HG03469 (cell line): ENCODE results near the gene LRBA.

ENCODE experiments used
- ATAC-seq: cut with Tn5 transposase; IDR thresholded peaks from one replicate; pipeline ENCODE4 v1.9.1; 2021; ENCODE audit warnings: mild to moderate bottlenecking, moderate library complexity, moderate number of reproducible peaks; ENCODE audit not compliant: unreplicated experiment

Gene LRBA

DNA sequence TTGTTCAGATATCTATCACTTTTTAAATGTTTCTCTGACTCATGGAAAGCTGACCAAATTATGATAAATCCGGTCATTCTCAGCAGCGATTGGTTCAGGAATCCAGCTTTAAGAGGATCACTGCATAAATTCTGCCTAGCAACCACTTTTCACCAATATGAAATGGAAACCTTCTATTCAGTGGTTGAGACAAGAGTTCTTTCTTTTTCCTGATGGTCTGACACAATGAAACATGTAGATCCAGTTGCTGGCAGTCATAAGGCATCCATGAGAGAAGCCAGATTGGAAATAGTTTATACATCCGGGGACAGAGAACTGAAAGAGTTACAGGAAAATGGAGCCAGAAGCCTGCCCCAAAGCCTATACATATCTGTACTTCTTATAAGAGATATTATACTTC is 406.0 kb downstream of the LRBA start:
- no peak for ATAC-seq

DNA sequence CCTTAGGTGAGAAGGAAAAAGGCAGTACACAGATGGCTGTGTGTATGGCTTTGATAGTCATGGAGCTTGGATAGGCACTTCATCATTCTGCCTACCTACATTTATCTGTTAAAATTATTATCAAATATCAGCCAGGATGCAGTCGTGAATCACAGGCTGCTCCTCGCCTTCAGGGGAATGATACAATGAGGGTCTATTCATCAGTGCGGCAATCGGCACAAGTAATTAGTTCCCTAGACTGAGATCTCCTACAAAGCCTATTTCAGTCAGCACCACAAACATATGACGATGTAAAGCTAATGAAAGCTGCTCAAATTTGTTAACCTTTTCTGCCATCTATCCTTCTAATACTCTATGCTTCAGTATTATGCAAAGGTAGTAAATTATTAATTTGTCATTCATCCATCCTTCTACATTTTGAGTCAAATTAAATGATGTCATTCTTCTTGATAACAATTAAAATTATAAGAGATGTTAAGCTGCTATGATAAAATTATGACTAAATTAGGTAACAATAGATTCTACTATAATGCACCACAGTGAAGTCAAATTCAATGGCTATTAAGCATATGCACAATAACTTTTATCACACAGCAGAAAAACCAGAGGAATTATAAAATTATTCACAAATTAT is 414.2 kb downstream of the LRBA start:
- no peak for ATAC-seq

DNA sequence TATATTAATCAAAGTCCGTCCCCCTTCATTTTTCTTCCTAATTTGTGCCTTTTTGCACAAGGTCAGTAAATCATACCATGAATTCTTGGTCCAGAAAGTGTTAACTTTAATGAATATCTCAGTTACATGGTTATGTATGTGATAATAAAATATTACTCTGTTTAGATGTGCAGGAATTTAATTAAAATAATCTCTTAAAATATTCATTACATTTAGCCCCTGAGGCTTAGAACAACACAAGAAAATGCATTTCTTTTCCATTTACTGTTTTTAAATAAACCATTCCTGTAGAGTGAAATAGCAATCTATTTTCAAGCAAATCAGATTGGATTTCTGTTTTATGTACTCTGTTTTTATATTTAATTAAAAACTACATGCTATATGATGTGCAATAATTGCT is 415.5 kb downstream of the LRBA start:
- ATAC-seq, result no peak

DNA sequence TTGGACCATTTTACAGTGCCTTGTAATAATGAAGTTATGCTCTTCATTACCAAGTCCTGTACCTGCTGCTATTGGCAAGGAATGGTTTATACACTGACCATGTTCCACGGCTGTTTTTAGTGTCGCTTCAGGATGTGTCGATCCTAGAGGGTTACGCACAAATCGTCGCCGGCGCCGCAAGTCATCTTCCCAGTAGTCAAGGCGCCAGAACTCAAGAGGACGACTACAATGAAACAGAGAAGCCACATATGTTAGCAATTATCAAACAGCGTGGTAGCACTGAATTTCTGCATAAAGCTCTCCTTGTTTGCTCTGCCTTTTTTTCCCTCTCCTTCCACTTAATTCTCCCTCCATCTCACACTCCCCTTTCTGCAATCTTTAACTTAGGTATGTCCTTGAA is 416.2 kb downstream of the LRBA start:
- ATAC-seq, result no peak

DNA sequence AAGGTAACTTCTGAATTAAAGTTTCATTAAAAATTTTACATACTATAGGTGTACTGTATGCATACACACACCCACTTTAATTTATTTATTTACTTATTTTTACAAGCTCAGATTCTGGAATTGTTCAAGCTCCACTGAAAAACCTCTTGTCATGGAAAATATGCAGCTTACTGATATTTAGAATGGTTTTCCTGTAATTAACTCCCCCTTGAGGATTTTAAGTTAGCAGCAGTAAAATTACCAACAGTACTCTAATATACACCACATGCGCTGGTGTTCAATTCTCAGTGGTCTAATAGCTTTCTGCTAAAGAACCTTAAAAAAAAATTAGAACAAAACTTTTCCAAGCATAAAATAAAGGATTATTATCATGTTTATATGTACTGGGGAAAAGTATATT is 421.1 kb downstream of the LRBA start:
- no peak for ATAC-seq

DNA sequence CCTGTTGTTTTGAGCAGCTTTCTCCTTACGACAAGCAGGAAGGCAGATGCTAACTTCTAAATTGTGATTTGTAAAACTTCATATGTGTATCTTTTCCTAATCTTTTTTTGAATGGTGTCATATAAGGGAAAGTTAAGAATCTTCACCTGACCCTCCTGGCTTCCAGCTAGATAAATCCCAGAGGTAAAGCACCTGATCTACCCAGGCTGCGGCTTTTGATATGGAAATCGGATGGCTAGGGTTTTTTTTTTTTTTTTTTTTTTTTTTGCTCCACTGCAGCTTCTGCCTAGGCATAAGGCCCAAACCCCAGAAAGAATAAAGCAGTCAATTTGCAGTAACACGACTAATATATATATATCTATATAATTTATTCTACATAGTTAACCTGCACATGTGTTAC is 423.2 kb downstream of the LRBA start:
- no peak for ATAC-seq

DNA sequence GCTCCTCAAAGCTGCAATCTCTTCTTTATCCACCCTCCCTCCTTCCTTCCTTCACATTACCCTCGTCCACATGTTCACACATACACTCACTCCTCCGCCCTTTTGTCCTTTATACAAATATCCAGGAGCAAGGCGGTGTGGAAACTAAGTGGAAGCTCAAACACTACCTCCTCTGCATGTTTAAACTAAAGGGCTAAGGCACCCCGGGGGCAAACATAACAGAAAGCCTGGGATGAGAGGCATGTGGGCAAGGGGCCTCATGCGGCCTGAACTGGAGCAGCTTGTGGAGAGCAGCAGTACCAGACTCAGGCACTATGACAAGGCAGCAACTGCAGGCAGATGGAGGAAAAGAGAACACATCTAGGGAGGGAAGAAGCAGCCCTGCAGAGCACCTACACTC is 423.7 kb downstream of the LRBA start:
- no peak for ATAC-seq

DNA sequence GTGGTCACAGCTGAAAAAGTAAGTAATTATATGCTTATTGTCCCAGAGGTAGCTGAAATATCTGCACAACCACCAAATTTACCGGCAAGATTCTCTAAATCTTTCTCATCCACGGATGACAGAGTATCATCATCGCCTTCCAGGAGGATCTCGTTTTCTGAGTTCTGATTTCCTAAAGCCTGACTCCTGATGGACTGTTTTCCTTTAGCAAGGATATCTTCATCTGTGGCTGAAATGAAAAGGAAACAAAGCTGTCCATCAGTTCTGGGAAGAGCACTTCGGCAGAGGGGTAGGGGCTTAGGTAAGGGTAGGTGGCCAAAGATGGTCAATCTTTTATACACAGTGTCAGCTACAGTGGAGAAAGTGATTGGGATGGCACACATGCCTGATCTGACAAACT is 424.5 kb downstream of the LRBA start:
- ATAC-seq, result no peak

DNA sequence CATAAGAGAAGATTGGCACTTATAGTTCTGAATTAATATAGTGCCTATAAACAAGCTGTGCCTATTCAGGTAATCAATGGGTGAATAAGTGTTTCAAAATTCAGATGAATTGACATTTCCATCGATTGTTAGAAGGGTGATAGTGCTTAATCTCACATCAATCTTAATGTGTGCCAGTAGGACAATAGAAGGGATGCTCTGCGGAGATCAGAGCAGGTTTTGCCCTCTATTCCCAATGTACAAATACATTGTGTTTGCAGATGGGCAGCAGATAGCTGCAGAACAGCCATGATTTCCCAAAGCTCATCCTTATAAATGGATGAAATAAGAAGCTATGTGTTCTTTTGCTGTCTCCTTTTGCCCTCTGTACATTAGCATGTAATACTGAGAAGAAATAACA is 425.9 kb downstream of the LRBA start:
- ATAC-seq, result no peak

DNA sequence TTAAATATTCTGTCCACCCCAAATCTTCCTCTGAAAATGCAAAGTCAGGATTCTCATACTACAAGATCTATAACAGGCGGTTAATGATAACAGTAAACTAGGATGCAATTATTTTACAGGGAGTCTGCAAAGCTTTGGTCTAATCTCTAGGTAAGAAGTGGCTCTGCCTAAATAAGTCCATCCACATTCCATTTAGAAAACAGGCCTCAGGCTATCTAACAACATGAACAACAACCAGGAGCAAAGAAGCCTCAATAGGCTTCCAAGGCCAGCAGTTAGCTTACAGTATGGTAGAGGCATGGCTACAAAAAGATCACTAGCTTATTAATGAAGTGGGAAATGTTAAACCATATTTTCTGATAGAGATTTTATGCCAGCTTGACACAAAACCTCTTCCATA is 426.8 kb downstream of the LRBA start:
- no peak for ATAC-seq

DNA sequence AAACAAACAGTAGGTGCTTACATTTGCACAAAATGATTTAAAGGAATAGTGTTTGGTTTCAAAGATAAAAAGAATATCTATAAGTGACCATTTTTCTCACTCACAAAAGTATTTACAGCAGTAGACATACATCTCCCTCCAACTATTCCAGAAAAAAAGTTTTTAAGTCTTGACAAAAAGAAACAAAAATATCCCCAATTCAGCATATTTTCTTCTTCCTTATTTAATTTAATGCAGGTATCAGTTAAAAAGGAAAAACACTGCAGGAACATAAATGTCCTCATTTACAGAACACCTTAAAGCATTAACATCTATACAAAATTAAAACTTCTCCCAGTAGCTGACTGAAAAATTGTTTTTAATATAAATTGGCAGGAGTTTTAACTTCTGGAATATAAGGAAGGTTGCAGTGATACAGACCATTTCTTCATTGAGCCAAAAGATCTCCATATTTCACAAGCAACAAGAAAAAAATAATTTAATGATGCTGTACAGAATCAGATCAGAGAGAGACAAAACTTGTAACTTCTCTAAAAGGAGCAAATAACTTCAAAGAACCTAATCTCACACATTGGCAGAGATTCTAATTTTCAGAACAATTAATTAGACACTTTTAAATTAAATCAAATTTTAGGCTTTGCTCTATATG is 428.8 kb downstream of the LRBA start:
- no peak for ATAC-seq

DNA sequence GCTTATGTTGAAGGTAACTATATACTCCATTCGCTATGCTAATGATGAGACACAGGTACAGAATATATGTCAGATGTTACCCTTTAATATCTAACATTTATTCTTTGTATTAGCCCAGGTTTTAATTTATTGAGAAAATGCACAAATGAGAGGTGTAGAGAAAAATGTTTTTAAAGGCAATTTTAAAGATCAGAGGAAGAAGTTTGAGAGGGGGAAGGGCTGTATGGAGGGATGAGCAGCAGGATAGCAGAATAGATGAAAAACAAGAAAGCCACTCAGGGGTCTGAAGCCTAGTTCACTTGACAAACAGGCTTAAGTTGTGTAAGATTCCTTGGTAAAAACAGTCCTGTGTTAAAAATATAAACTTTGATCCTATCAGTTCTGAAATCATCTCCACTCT is 429.5 kb downstream of the LRBA start:
- no peak for ATAC-seq

DNA sequence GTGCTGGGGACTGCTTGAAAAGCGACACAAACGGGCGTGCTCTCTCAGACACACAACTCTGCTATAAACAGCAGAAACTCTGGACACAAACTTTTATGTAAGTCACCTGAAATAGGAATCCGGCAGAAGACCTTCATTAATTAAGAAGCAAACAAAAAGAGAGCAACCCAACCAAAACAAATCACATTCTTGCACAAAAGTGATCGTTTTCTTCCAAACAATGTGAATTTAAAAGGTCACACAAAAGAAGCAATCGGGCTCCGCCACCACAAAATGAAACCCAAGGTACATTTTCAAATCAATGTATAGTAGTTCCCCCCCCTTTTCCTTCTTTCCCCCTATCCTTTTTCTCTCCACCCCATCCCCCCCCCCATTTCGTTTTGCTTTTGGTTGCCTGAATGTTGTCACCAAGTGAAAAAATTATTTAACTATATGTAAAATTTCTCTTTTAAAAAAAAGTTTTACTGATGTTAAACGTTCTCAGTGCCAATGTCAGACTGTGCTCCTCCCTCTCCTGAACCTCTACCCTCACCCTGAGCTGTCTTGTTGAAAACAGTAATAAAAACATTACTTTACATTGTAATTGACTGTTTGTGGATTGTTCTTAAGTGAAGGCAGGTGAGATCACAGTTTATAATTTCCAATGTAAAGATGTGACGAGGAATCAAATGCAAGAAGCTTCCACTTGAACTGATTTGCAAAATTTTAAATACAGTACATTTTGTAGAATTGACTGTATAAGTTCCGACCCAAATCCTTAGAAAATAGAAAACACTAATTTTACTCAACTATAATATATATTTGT is 430.8 kb downstream of the LRBA start:
- no peak for ATAC-seq

DNA sequence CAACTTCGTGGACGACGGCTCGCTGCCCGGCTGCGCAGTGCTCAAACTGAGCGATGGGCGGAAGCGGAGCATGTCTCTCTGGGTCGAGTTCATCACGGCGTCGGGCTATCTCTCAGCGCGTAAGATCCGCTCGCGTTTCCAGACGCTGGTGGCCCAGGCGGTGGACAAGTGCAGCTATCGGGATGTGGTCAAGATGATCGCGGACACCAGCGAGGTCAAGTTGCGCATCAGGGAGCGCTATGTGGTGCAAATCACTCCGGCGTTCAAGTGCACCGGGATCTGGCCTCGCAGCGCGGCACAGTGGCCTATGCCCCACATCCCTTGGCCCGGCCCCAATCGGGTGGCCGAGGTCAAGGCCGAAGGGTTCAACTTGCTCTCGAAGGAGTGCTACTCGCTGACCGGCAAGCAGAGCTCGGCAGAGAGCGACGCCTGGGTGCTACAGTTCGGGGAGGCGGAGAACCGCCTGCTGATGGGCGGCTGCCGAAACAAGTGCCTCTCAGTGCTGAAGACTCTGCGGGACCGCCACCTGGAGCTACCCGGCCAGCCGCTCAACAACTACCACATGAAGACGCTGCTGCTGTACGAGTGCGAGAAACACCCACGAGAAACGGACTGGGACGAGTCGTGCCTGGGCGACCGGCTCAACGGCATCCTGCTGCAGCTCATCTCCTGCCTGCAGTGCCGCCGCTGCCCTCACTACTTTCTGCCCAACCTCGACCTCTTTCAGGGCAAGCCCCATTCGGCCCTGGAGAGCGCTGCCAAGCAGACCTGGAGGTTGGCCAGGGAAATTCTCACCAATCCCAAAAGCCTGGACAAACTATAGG is 431.6 kb downstream of the LRBA start:
- ATAC-seq, result no peak

DNA sequence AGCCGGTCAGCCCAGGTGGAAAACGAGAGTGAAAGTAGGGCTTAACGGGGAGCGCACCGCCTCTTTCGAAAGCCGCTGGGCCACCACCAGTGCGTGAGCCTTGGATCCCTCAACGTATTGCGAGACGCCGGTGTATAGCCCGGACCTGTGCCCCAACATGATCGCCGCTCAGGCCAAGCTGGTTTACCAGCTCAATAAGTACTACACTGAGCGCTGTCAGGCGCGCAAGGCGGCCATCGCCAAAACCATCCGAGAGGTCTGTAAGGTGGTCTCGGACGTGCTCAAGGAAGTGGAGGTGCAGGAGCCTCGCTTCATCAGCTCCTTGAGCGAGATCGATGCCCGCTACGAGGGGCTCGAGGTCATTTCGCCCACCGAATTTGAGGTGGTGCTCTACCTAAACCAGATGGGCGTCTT is 432.2 kb downstream of the LRBA start:
- ATAC-seq, result no peak

DNA sequence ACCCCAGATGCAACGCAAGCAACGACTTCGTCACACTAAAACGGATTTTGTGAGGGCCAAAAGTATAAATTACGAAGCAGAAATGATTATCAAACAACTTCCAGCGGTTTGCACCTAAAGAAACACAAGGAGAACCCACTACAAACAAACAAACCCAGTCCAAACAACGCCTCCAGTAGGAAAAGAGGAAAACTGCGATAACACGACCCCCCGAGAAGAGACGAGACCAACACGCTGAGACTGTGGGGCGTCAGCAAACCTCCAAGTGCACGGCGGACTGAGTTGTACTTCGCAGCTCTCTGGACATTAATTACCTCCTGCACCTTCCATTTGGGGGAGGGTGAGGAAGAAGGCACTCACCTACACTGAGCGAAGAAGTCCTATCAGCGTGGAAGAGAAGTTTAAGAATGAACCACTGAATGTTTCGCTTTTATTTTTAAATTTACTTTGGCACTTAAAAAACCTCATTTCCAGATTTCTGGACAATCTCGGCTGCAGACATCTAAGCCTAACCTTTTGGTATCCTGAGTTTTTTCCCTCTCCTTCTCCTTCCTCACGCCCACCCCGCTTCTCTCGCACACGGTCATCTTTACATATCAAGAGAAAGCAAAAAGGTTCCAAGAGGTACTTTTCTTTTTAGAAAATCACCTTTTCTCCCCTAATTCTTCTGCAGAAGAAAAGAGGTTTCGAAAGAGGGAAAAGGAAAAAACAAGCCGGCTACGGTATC is 432.8 kb downstream of the LRBA start, which contains the start of gene MAB21L2:
Gene MAB21L2 (plus strand): TSS at position 6 of the 727 bp plus-strand sequence. CDS start 879 bp downstream, outside the sequence.
- no peak for ATAC-seq

DNA sequence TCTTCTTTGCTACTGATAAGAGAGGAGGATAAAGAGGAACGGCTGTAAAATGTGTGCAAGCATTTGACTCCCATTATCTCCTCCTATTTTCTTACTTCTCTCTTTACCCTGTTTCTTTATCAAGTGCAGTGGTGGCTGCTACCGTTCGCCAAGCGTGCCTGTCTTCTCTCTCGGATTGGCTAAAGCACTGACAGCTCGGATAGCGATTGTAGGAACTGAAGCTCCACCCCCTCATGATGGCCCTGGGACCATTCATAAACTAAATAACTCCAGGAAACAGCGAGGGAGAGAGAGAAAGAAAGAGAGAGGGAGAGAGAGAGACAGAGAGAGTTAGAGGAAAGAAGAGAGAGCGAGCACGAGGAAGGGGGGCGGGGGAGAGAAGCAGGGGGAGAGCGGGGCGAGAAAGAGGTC is 433.4 kb downstream of the LRBA start:
- ATAC-seq, result no peak

DNA sequence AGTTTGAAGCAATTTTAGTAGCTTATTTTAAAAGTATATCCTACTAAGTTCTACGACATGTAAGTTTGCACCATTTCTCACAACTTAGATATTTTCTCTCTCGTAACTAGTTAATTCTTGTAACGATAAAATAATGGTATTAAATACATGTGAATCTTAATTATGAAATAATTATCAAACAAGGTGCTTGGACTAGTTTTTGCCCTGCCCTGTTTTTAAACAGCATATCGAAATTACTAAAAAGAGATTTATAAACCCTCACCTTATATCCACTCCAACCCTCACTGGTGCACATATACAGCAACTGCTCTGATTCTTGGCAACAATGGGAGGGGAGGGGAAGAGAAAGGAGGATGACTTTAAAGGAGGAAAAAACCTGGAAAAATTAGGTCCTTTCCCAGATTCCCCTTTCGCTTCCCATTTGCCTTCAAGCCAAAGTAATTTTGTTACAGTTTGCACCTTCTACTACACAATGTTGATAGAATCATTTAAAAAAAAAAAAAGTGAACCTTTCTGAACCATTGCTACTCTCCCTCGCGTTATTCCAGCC is 434.0 kb downstream of the LRBA start:
- ATAC-seq, result no peak

DNA sequence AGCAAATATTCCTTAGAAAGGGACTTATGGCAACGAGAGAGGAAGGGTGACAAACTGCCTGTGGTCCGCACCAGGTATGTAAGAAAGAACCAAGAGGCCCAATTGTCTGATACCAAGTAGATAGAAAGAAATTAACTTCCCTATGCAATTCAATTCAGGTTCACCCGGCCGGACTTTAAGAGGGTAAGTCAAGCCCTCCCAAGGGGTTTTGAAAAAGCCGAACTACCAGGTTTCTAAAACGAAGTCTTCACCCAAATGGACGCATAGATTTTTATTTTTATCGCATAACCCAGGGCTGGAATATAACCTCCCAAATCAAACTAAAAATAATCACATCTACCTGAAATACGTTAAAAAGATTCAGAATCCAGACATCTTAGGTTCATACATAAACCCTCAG is 434.8 kb downstream of the LRBA start:
- no peak for ATAC-seq

DNA sequence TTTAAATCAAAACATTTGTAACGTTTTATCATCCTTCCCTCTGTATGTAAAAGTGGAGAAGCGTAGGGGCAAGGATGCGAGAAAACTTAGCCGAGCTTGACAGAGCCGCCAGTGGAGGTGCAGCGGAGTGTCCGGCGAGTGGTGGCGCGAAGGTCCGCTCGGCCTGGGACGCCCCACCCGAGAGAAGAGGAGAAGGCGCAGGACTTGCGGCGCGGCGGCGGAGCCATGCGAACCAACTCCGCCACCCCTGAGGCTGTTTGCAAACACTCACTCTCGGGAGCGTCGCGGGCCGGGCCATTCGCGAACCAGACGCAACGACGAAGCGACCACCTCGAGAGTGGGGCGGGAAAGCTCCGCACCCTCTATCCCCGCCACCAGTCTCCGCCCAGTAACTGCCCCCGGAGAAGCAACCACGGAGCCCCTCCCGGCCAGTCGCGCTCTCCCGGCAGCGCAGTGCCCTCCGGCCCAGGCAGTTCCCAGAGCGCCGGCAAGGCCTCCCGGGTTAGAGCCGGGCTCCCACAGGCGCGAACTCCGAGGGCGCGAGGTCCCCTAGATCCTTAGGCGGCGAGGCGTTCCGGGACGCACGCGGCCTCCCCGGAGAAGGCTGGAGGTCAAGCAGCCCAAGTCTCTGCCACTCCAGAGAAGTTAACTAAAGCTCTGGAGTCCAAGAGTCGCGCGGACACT is 435.4 kb downstream of the LRBA start:
- ATAC-seq, result no peak
